Measurements from ENCODE around the gene CD22.

DNA sequence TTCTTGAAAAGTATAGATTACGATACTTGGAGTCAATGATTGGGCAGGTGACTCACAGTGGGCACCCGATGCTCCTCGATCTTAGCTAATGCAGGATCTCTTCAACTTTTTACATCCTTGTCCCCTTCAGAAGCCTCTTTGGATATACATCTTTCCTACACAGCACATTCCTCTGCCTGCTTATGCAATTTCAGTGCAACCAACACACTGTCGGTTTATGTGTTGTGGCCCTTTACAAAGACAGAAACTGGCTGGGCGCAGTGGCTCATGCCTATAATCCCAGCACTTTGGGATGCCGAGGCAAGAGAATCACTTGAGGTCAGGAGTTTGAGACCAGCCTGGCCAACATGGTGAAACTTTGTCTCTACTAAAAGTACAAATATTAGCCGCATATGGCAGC lies 44.5 kb downstream of the CD22 start:
- TF ChIP-seq, protein P1, sequence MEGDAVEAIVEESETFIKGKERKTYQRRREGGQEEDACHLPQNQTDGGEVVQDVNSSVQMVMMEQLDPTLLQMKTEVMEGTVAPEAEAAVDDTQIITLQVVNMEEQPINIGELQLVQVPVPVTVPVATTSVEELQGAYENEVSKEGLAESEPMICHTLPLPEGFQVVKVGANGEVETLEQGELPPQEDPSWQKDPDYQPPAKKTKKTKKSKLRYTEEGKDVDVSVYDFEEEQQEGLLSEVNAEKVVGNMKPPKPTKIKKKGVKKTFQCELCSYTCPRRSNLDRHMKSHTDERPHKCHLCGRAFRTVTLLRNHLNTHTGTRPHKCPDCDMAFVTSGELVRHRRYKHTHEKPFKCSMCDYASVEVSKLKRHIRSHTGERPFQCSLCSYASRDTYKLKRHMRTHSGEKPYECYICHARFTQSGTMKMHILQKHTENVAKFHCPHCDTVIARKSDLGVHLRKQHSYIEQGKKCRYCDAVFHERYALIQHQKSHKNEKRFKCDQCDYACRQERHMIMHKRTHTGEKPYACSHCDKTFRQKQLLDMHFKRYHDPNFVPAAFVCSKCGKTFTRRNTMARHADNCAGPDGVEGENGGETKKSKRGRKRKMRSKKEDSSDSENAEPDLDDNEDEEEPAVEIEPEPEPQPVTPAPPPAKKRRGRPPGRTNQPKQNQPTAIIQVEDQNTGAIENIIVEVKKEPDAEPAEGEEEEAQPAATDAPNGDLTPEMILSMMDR (IDR thresholded peaks at IDR 0.05), result no peak
- no peak for TF ChIP-seq POLR2AphosphoS5 (IDR thresholded peaks at IDR 0.05)
- no peak for TF ChIP-seq POLR2A (IDR thresholded peaks at IDR 0.05)
- no peak for TF ChIP-seq EP300 (IDR thresholded peaks at IDR 0.05)
